Panc1 (cell line): ENCODE measurements around the gene HSD17B1. TPM values are rescaled to one million over a fixed set of nuclear protein-coding genes. Genes with fewer than 3 reads are reported as not detected.

Experiments
- ATAC-seq: fragments of 200-7000 bp; cut with Tn5 transposase; 2 replicates; pipeline ENCODE4 v1.9.1; 2020; ENCODE audit warnings: mild to moderate bottlenecking, moderate library complexity
- BruUV-seq: library from RNA; stranded (reverse); fragments of 400-500 nt; replicated peaks from 2 replicates; lab custom pipeline; 2021; lab: Mats Ljungman, UMichigan
- CTCF ChIA-PET: fragments of 300-600 bp; sonication (Branson Sonifier 250); formaldehyde crosslinking; loops from one replicate; lab custom pipeline; 2022; ENCODE audit warnings: antibody characterized with exemption; lab: Charles Lee
- POLR2A ChIA-PET: fragments of 300-600 bp; sonication (Branson Sonifier 250); formaldehyde crosslinking; loops from one replicate; lab custom pipeline; 2022; ENCODE audit warnings: antibody characterized with exemption; lab: Charles Lee
- DNase-seq: peaks from one replicate; pipeline ENCODE4 v3.0.0-alpha.2; 2010; ENCODE audit warnings: low read depth, low spot score
- H3K27ac ChIP-seq: 2 replicates; pipeline ENCODE4 v1.5.1; 2011; ENCODE audit warnings: mild to moderate bottlenecking, low read length, inconsistent platforms
- H3K27me3 ChIP-seq: fragments of 200-500 bp; sonication (Bioruptor generic); 2 replicates; pipeline ENCODE4 v1.6.0; 2014; ENCODE audit warnings: low read length, inconsistent platforms; ENCODE audit not compliant: control insufficient read depth, insufficient read depth
- H3K36me3 ChIP-seq: fragments of 200-500 bp; sonication (Bioruptor generic); 2 replicates; pipeline ENCODE4 v1.5.1; 2014; ENCODE audit warnings: inconsistent platforms, mild to moderate bottlenecking, low read length, moderate library complexity; ENCODE audit not compliant: control insufficient read depth, insufficient read depth
- H3K4me1 ChIP-seq: 2 replicates; pipeline ENCODE4 v1.5.1; 2011; ENCODE audit warnings: inconsistent platforms, mild to moderate bottlenecking, low read length, moderate library complexity; ENCODE audit not compliant: control insufficient read depth, insufficient read depth
- H3K4me3 ChIP-seq, 2 experiments: 2 replicates each; pipeline ENCODE4 v1.5.1; 2011 to 2012; ENCODE audit warnings: low read depth in 2 of 2, low read length in 2 of 2, mild to moderate bottlenecking in 2 of 2, inconsistent platforms in 1 of 2, moderate library complexity in 1 of 2
- H3K9me3 ChIP-seq: fragments of 200-500 bp; sonication (Bioruptor generic); 2 replicates; pipeline ENCODE4 v1.5.1; 2014; ENCODE audit warnings: low read depth, mild to moderate bottlenecking, inconsistent platforms, low read length, moderate library complexity; ENCODE audit not compliant: control insufficient read depth, insufficient read depth
- POLR2AphosphoS5 ChIP-seq: IDR thresholded peaks from 2 replicates; pipeline ENCODE4 v1.6.1; 2012; ENCODE audit warnings: mild to moderate bottlenecking, low read depth, low read length, moderate library complexity
- SIN3A ChIP-seq: IDR thresholded peaks from 2 replicates; pipeline ENCODE4 v1.6.1; 2012; ENCODE audit warnings: low read depth, mild to moderate bottlenecking, low read length, moderate library complexity, borderline replicate concordance; ENCODE audit not compliant: insufficient read depth
- TCF7L2 ChIP-seq: IDR thresholded peaks from 2 replicates; pipeline ENCODE4 v1.6.1; 2011; ENCODE audit warnings: mild to moderate bottlenecking, low read depth, low read length, inconsistent platforms
- in situ Hi-C: cut with HindIII; loops from 2 replicates; pipeline ENCODE4 v1.10.0; 2016; ENCODE audit warnings: low sequenced_read_pairs, low pct_unique_long_range_greater_than_20kb
- intact Hi-C: fragments of 100-400 bp; cut with micrococcal nuclease; formaldehyde crosslinking; loops from one replicate; pipeline ENCODE4 v1.10.0; 2022; ENCODE audit not compliant: unreplicated experiment
- total RNA-seq: library from RNA; stranded (reverse); gene quantifications from one replicate; pipeline ENCODE4 v1.2.1, GENCODE V29; 2021; ENCODE audit not compliant: unreplicated experiment
- TF ChIP-seq, protein P1 (sequence below): fragments of 450-650 bp; IDR thresholded peaks from 2 replicates; pipeline ENCODE4 v1.5.1; 2017; ENCODE audit warnings: mild to moderate bottlenecking
- TF ChIP-seq, protein P2 (sequence below), 2 experiments: IDR thresholded peaks; 2 replicates each; pipeline ENCODE4 v1.6.1; 2011 to 2012; ENCODE audit warnings: low read depth in 2 of 2, control low read depth in 1 of 2, low read length in 1 of 2, mild to moderate bottlenecking in 1 of 2, moderate library complexity in 1 of 2; ENCODE audit not compliant: insufficient read depth in 1 of 2

The HSD17B1 gene
- total RNA-seq, 1 experiment from 2014 or later = 5.4 TPM

DNA sequence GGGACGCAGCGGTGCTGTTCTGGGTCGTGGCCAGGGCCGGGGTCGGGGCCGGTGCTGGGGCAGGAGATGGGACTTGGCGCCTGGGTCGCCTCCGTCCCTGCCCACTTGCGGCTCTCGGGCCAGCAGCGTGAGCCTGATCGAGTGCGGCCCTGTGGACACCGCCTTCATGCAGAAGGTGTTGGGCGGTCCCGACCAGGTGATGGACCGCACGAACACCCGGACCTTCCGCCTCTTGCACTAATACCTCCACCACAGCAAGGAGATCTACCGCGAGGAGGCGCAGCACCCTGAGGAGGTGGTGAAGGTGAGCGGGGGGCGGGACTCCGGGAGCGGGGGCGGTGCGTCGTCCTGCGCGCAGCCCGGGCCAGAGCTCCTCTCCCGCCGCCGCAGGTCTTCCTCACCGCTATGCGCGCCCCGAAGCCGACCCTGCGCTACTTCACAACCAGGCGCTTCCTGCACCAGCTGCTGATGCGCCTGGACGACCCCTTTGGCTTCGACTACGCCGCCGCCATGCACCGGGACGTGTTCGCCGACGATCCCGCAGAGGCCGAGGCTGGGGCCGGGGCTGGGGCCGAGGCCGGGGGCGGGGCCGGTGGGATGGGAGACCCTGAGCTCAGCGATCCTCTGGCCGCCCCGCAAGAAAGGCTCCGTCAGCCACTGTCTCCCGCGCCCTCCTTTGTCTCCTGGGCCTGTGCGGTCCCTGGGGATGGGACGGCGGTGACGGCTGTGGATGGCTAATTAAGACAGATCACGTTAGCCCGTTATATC lies 4.5 kb upstream of the HSD17B1 start:
- in situ Hi-C loops (no loop called here), intact Hi-C loops (no loop called here)
- H3K4me3 ChIP-seq = peak overlapping the region; percentile 36 to 52
- H3K36me3 ChIP-seq = no peaks in the 10 kb centered on the region
- POLR2A ChIA-PET = interaction anchor here (0.5 kb wide), 1 partner anchor 219 kb away, joined by 5 read pairs; no protein-coding TSS in a partner anchor
- peak overlapping the region; percentile 26 for H3K27ac ChIP-seq
- TF ChIP-seq, protein P1, sequence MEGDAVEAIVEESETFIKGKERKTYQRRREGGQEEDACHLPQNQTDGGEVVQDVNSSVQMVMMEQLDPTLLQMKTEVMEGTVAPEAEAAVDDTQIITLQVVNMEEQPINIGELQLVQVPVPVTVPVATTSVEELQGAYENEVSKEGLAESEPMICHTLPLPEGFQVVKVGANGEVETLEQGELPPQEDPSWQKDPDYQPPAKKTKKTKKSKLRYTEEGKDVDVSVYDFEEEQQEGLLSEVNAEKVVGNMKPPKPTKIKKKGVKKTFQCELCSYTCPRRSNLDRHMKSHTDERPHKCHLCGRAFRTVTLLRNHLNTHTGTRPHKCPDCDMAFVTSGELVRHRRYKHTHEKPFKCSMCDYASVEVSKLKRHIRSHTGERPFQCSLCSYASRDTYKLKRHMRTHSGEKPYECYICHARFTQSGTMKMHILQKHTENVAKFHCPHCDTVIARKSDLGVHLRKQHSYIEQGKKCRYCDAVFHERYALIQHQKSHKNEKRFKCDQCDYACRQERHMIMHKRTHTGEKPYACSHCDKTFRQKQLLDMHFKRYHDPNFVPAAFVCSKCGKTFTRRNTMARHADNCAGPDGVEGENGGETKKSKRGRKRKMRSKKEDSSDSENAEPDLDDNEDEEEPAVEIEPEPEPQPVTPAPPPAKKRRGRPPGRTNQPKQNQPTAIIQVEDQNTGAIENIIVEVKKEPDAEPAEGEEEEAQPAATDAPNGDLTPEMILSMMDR = peak; percentile 74
- TF ChIP-seq POLR2AphosphoS5 (peak; percentile 29; the same call in 1 of the 2 replicates), SIN3A (0 out of 2 replicates have a peak, but pooled peaks have one; percentile 43)
- TF ChIP-seq, protein P2, sequence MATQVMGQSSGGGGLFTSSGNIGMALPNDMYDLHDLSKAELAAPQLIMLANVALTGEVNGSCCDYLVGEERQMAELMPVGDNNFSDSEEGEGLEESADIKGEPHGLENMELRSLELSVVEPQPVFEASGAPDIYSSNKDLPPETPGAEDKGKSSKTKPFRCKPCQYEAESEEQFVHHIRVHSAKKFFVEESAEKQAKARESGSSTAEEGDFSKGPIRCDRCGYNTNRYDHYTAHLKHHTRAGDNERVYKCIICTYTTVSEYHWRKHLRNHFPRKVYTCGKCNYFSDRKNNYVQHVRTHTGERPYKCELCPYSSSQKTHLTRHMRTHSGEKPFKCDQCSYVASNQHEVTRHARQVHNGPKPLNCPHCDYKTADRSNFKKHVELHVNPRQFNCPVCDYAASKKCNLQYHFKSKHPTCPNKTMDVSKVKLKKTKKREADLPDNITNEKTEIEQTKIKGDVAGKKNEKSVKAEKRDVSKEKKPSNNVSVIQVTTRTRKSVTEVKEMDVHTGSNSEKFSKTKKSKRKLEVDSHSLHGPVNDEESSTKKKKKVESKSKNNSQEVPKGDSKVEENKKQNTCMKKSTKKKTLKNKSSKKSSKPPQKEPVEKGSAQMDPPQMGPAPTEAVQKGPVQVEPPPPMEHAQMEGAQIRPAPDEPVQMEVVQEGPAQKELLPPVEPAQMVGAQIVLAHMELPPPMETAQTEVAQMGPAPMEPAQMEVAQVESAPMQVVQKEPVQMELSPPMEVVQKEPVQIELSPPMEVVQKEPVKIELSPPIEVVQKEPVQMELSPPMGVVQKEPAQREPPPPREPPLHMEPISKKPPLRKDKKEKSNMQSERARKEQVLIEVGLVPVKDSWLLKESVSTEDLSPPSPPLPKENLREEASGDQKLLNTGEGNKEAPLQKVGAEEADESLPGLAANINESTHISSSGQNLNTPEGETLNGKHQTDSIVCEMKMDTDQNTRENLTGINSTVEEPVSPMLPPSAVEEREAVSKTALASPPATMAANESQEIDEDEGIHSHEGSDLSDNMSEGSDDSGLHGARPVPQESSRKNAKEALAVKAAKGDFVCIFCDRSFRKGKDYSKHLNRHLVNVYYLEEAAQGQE (IDR thresholded peaks at IDR 0.05; ENCODE audit: insufficient read depth in 1 of 2, low read depth in 2 of 2, low read length in 1 of 2) = no peak
- peaks cover 10% of the 10 kb centered on the region; the same call in 1 of the 2 replicates for H3K4me1 ChIP-seq
- no TSS peak for BruUV-seq
- CTCF ChIA-PET = interaction anchor here (1.0 to 1.1 kb wide), 2 partner anchors 17 to 215 kb away, joined by 3 read pairs; no protein-coding TSS in a partner anchor
- ATAC-seq = peak; percentile 91
- no peaks in the 10 kb centered on the region for H3K9me3 ChIP-seq
- no peaks in the 10 kb centered on the region for H3K27me3 ChIP-seq
- DNase-seq = no peak

DNA sequence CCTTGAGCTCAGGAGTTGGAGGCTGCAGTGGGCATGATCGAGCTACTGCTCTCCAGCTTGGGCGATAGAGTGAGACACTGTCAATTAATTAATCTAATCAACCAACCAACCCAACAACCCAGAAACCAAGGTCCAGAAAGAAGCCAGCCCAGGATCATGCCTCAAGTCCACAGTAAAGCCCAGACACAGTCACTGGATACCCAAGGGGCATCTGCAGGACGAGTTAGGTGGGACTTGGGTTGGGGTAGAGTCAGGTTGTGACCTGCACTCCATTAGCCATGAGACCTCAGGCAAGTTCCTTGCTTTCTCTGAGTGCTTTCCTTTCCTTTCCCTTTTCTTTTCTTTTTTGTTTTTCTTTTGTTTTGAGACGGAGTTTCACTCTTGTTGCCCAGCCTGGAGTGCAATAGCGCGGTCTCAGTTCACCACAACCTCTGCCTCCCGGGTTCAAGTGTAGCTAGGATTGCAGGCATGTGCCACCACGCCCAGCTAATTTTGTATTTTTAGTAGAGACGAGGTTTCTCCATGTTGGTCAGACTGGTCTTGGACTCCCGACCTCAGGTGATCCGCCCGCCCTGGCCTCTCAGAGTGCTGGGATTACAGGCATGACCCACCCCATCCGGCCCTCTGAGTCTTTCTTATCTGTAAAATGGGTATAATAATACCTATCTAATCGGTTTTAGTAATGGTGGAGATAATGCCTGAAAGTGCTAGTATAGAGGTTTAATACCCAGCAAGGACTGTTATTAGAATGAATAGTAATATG lies 3.5 kb upstream of the HSD17B1 start:
- H3K4me3 ChIP-seq = peak overlapping the region; percentile 36 to 52
- in situ Hi-C loops = no loop called here
- no peak for ATAC-seq

More for the DNA sequence above, 3.5 kb upstream of the HSD17B1 start:
- H3K27me3 ChIP-seq = no peaks in the 10 kb centered on the region
- ChIA-PET CTCF (no interaction called here), POLR2A (interaction anchor here (0.6 kb wide), 1 partner anchor 26 kb away, joined by 5 read pairs; no protein-coding TSS in a partner anchor)
- DNase-seq = no peak
- peak overlapping the region; percentile 26 for H3K27ac ChIP-seq
- H3K4me1 ChIP-seq = peaks cover 12% of the 10 kb centered on the region; the same call in 1 of the 2 replicates
- no peaks in the 10 kb centered on the region for H3K9me3 ChIP-seq
- no peaks in the 10 kb centered on the region for H3K36me3 ChIP-seq
- intact Hi-C loops = no loop called here
- no TSS peak for BruUV-seq
- TF ChIP-seq SIN3A (no peak), TCF7L2 (no peak)
- TF ChIP-seq, protein P2 (IDR thresholded peaks at IDR 0.05; ENCODE audit: insufficient read depth in 1 of 2, low read depth in 2 of 2, low read length in 1 of 2) = no peak
